Hepatocyte (in vitro differentiated cells): ENCODE measurements around the gene SMIM7. TPM values are rescaled to one million over a fixed set of nuclear protein-coding genes. Genes with fewer than 3 reads are reported as not detected.
"Not testable (repeated sequence)": the region's sequence is repeated elsewhere in the genome, so short reads cannot be mapped to it uniquely, and the experiment has no call there.

Experiments used
- DNase-seq: peaks from one replicate; pipeline ENCODE4 v3.0.0-alpha.2; 2016; ENCODE audit warnings: low spot score
- H2AFZ ChIP-seq: fragments of 200-600 bp; sonication (generic); 2 replicates; pipeline ENCODE4 v1.6.0; 2016; ENCODE audit warnings: antibody characterized with exemption, mild to moderate bottlenecking
- H3K27ac ChIP-seq: fragments of 200-600 bp; sonication (generic); 2 replicates; pipeline ENCODE4 v1.5.1; 2016; ENCODE audit warnings: mild to moderate bottlenecking
- H3K27me3 ChIP-seq: fragments of 200-600 bp; sonication (generic); 2 replicates; pipeline ENCODE4 v1.6.1; 2016
- H3K36me3 ChIP-seq: fragments of 200-600 bp; sonication (generic); replicated peaks from 2 replicates; pipeline ENCODE4 v1.5.1; 2016; ENCODE audit warnings: low read depth; ENCODE audit not compliant: insufficient read depth
- H3K4me1 ChIP-seq: fragments of 200-600 bp; sonication (generic); 2 replicates; pipeline ENCODE4 v1.5.1; 2016; ENCODE audit warnings: mild to moderate bottlenecking, moderate library complexity; ENCODE audit not compliant: insufficient read depth
- H3K4me2 ChIP-seq: fragments of 200-600 bp; sonication (generic); 2 replicates; pipeline ENCODE4 v1.6.0; 2016
- H3K4me3 ChIP-seq: fragments of 200-600 bp; sonication (generic); 2 replicates; pipeline ENCODE4 v1.5.1; 2016; ENCODE audit warnings: mild to moderate bottlenecking
- H3K79me2 ChIP-seq: fragments of 200-600 bp; sonication (generic); 2 replicates; pipeline ENCODE4 v1.6.0; 2017; ENCODE audit warnings: mild to moderate bottlenecking
- H3K9me2 ChIP-seq: fragments of 200-600 bp; sonication (generic); replicated peaks from 2 replicates; pipeline ENCODE4 v1.6.0; 2017; ENCODE audit warnings: mild to moderate bottlenecking; ENCODE audit not compliant: insufficient read depth
- H3K9me3 ChIP-seq: fragments of 200-600 bp; sonication (generic); 2 replicates; pipeline ENCODE4 v1.5.1; 2016; ENCODE audit warnings: low read depth, mild to moderate bottlenecking
- H4K20me1 ChIP-seq: fragments of 200-600 bp; sonication (generic); 2 replicates; pipeline ENCODE4 v1.6.0; 2016; ENCODE audit warnings: mild to moderate bottlenecking; ENCODE audit not compliant: insufficient read depth, poor library complexity, severe bottlenecking
- CTCF ChIP-seq: fragments of 200-600 bp; sonication (generic); IDR thresholded peaks from 2 replicates; pipeline ENCODE4 v1.5.1; 2016; ENCODE audit warnings: antibody characterized with exemption, mild to moderate bottlenecking; ENCODE audit not compliant: poor library complexity
- EZH2 ChIP-seq: fragments of 200-600 bp; sonication (generic); IDR thresholded peaks from 2 replicates; pipeline ENCODE4 v1.6.1; 2016; ENCODE audit warnings: antibody characterized with exemption, mild to moderate bottlenecking, borderline replicate concordance
- EZH2phosphoT487 ChIP-seq: fragments of 200-600 bp; sonication (generic); IDR thresholded peaks from one replicate; pipeline ENCODE4 v1.6.1; 2018; ENCODE audit warnings: antibody characterized with exemption, mild to moderate bottlenecking, low read depth, moderate library complexity; ENCODE audit not compliant: unreplicated experiment, severe bottlenecking
- WGBS: methylation state at CpG from one replicate; pipeline ENCODE4 v1.1.6; 2016; ENCODE audit warnings: low lambda C conversion rate; ENCODE audit errors: missing lambda C conversion rate; 5-methylcytosine and 5-hydroxymethylcytosine counted together
- polyA plus RNA-seq: library from polyadenylated mRNA; unstranded; fragments of >200 nt; fragmentation: Nextera tagmentation; extraction: Ambion mirVana; gene quantifications from 2 replicates; pipeline ENCODE4 v1.2.1, GENCODE V29; 2016
- total RNA-seq: library from RNA; depleted of rRNA; stranded (reverse); fragments of >200 nt; gene quantifications from 2 replicates; pipeline ENCODE4 v1.2.3, GENCODE V29; 2014

SMIM7 gene
- total and polyA plus RNA-seq, 2 experiments from 2014 or later, result 99.2 to 141 TPM

GRCh38 chr19:16655727-16656126 lies 4.2 kb downstream of the SMIM7 start:
- no peaks in the 10 kb centered on the region for H3K9me3 ChIP-seq
- H3K36me3 ChIP-seq, result peaks cover 3% of the 10 kb centered on the region
- no peaks in the 10 kb centered on the region for H3K27me3 ChIP-seq
- H3K4me3 ChIP-seq, result no peak overlapping the region
- peaks cover 10% of the 10 kb centered on the region for H3K4me1 ChIP-seq
- 92% methylated on average over 11 of the region's 11 CpGs for WGBS
- no peaks in the 10 kb centered on the region for H3K9me2 ChIP-seq
- TF ChIP-seq CTCF (no peak), EZH2 (no peak), EZH2phosphoT487 (no peak)
- H3K27ac ChIP-seq, result no peak overlapping the region
- peaks cover 35% of the 10 kb centered on the region for H4K20me1 ChIP-seq
- DNase-seq, result no peak
- H3K79me2 ChIP-seq, result peaks cover 50% of the 10 kb centered on the region
- H3K4me2 ChIP-seq, result no peak overlapping the region
- no peak overlapping the region for H2AFZ ChIP-seq

- H3K4me1 ChIP-seq, result peaks cover 10% of the 10 kb centered on the region
- H3K36me3 ChIP-seq, result peaks cover 3% of the 10 kb centered on the region
- no peaks in the 10 kb centered on the region for H3K9me3 ChIP-seq
- H3K4me3 ChIP-seq, result no peak overlapping the region
- 96% methylated on average over 3 of the region's 3 CpGs for WGBS
- peaks cover 35% of the 10 kb centered on the region for H4K20me1 ChIP-seq
- no peak for DNase-seq
- no peak overlapping the region for H3K4me2 ChIP-seq
- no peak overlapping the region for H3K27ac ChIP-seq
- H2AFZ ChIP-seq, result no peak overlapping the region
- H3K79me2 ChIP-seq, result peaks cover 52% of the 10 kb centered on the region
- no peaks in the 10 kb centered on the region for H3K27me3 ChIP-seq
- no peaks in the 10 kb centered on the region for H3K9me2 ChIP-seq
- no peak for TF ChIP-seq EZH2phosphoT487
- no peak for TF ChIP-seq EZH2
- no peak for TF ChIP-seq CTCF
Measured at GRCh38 chr19:16654627-16655026, 5.3 kb downstream of the SMIM7 start.

- no peak for TF ChIP-seq EZH2
- no peak for TF ChIP-seq EZH2phosphoT487
- no peak for TF ChIP-seq CTCF
- Histone ChIP-seq H3K4me3 (no peak overlapping the region), H3K4me1 (peaks cover 8% of the 10 kb centered on the region), H3K9me2 (no peaks in the 10 kb centered on the region), H3K9me3 (no peaks in the 10 kb centered on the region), H3K4me2 (no peak overlapping the region), H3K36me3 (peaks cover 3% of the 10 kb centered on the region), H2AFZ (no peak overlapping the region), H3K27ac (no peak overlapping the region), H3K27me3 (no peaks in the 10 kb centered on the region), H3K79me2 (peaks cover 48% of the 10 kb centered on the region), H4K20me1 (peaks cover 32% of the 10 kb centered on the region)
- no peak for DNase-seq
- whole genome bisulfite sequencing, result 100% methylated on average over 3 of the region's 3 CpGs
Measured at GRCh38 chr19:16654140-16654539, 5.8 kb downstream of the SMIM7 start.

- H3K9me2 ChIP-seq, result no peaks in the 10 kb centered on the region
- no peaks in the 10 kb centered on the region for H3K4me1 ChIP-seq
- H3K9me3 ChIP-seq, result no peaks in the 10 kb centered on the region
- no peak overlapping the region for H3K4me2 ChIP-seq
- no peak for DNase-seq
- H3K79me2 ChIP-seq, result peaks cover 45% of the 10 kb centered on the region
- peaks cover 19% of the 10 kb centered on the region for H4K20me1 ChIP-seq
- H2AFZ ChIP-seq, result no peak overlapping the region
- no peak overlapping the region for H3K27ac ChIP-seq
- no peak overlapping the region for H3K4me3 ChIP-seq
- 89% methylated on average over 7 of the region's 7 CpGs for WGBS
- H3K27me3 ChIP-seq, result no peaks in the 10 kb centered on the region
- peaks cover 3% of the 10 kb centered on the region for H3K36me3 ChIP-seq
- TF ChIP-seq EZH2 (no peak), EZH2phosphoT487 (no peak), CTCF (no peak)
Measured at GRCh38 chr19:16652854-16653253, 7.1 kb downstream of the SMIM7 start.

GRCh38 chr19:16651421-16652188 lies 8.3 kb downstream of the SMIM7 start:
- not testable (repeated sequence) for H3K4me3 ChIP-seq, H3K9me2 ChIP-seq, H3K4me1 ChIP-seq, H3K4me2 ChIP-seq, H3K36me3 ChIP-seq, H3K27ac ChIP-seq, H3K27me3 ChIP-seq, H3K9me3 ChIP-seq, H2AFZ ChIP-seq, DNase-seq, H4K20me1 ChIP-seq
- peaks cover 43% of the 10 kb centered on the region for H3K79me2 ChIP-seq
- 97% methylated on average over 8 of the region's 8 CpGs for WGBS
